HCT116 (cell line): ENCODE results near the gene MED23. TPM values are rescaled to one million over a fixed set of nuclear protein-coding genes. Genes with fewer than 3 reads are reported as not detected.

Experiments
- ATAC-seq: fragments of 200-7000 bp; cut with Tn5 transposase; 2 replicates; pipeline ENCODE4 v1.9.1; 2020; ENCODE audit warnings: mild to moderate bottlenecking, moderate library complexity
- BruUV-seq: library from RNA; stranded (reverse); fragments of 400-500 nt; replicated peaks from 2 replicates; lab custom pipeline; 2021; lab: Mats Ljungman, UMichigan
- CTCF ChIA-PET: fragments of 300-600 bp; sonication (Branson Sonifier 250); formaldehyde crosslinking; loops from one replicate; lab custom pipeline; 2021; ENCODE audit warnings: antibody characterized with exemption; lab: Charles Lee
- POLR2A ChIA-PET: fragments of 300-600, 350-600 bp; sonication (Branson Sonifier 250); formaldehyde crosslinking; loops from one replicate; lab custom pipeline; 2021; ENCODE audit warnings: antibody characterized with exemption; lab: Charles Lee
- RAD21 ChIA-PET, 2 experiments: fragments of 300-600 bp; sonication (Branson Sonifier 250); formaldehyde crosslinking; loops; one replicate each; lab custom pipeline; 2023; ENCODE audit warnings: low total read pairs in 2 of 2; ENCODE audit not compliant: uncharacterized antibody in 2 of 2, unreplicated experiment in 2 of 2, low non-redundant PET in 1 of 2; lab: Charles Lee
- DNase-seq: peaks from one replicate; pipeline ENCODE4 v3.0.0-alpha.2; 2010; ENCODE audit warnings: low read depth, low spot score
- H2AFZ ChIP-seq: fragments of 200-600 bp; shearing (Covaris generic), sonication (generic); 2 replicates; pipeline ENCODE4 v1.6.1; 2017; ENCODE audit warnings: low read depth, mixed run types, mixed read lengths, antibody characterized with exemption, low read length; ENCODE audit not compliant: poor library complexity, severe bottlenecking
- H3K27ac ChIP-seq: 2 replicates; pipeline ENCODE4 v1.5.1; 2012; ENCODE audit warnings: low read depth, low read length
- H3K27me3 ChIP-seq: fragments of 200-600 bp; sonication (generic); 2 replicates; pipeline ENCODE4 v1.6.1; 2016; ENCODE audit warnings: mixed run types, low read length, mixed read lengths; ENCODE audit not compliant: insufficient read depth
- H3K36me3 ChIP-seq, 2 experiments: fragments of 200-500 bp in 1 of 2; fragments of 200-600 bp in 1 of 2; sonication (Bioruptor generic) in 1 of 2; sonication (generic) in 1 of 2; 2 replicates each; pipeline versions ENCODE4 v1.5.1 to v1.6.1; 2014 to 2016; ENCODE audit warnings: low read length in 2 of 2, inconsistent platforms in 1 of 2, mixed read lengths in 1 of 2, mixed run types in 1 of 2; ENCODE audit not compliant: insufficient read depth in 2 of 2, control insufficient read depth in 1 of 2
- H3K4me1 ChIP-seq, 2 experiments: fragments of 200-600 bp in 1 of 2; sonication (generic) in 1 of 2; 2 replicates each; pipeline versions ENCODE4 v1.5.1 to v1.6.1; 2012 to 2017; ENCODE audit warnings: low read length in 2 of 2, inconsistent platforms in 1 of 2, mild to moderate bottlenecking in 1 of 2, mixed read lengths in 1 of 2, mixed run types in 1 of 2, moderate library complexity in 1 of 2; ENCODE audit not compliant: insufficient read depth in 2 of 2, control insufficient read depth in 1 of 2
- H3K4me2 ChIP-seq: fragments of 200-600 bp; sonication (generic); 2 replicates; pipeline ENCODE4 v1.6.1; 2017; ENCODE audit warnings: mixed run types, low read length, mixed read lengths
- H3K4me3 ChIP-seq, 2 experiments: fragments of 200-600 bp in 1 of 2; sonication (generic) in 1 of 2; replicated peaks in 1 of 2; 2 replicates each; pipeline ENCODE4 v1.5.1; 2011 to 2016; ENCODE audit warnings: low read length in 2 of 2, control low read depth in 1 of 2, low read depth in 1 of 2, mild to moderate bottlenecking in 1 of 2, mixed read lengths in 1 of 2, mixed run types in 1 of 2
- H3K79me2 ChIP-seq: fragments of 200-600 bp; sonication (generic); 2 replicates; pipeline ENCODE4 v1.6.1; 2017; ENCODE audit warnings: mild to moderate bottlenecking, mixed run types, low read length, moderate library complexity, mixed read lengths; ENCODE audit not compliant: insufficient read depth
- H3K9ac ChIP-seq: fragments of 200-600 bp; sonication (generic); 2 replicates; pipeline ENCODE4 v1.6.1; 2016; ENCODE audit warnings: low read length, mixed read lengths
- H3K9me2 ChIP-seq: fragments of 200-600 bp; sonication (generic), shearing (Covaris generic); 2 replicates; pipeline ENCODE4 v1.6.1; 2017; ENCODE audit warnings: mixed run types, mild to moderate bottlenecking, moderate library complexity; ENCODE audit not compliant: insufficient read depth
- H3K9me3 ChIP-seq, 2 experiments: fragments of 200-500 bp in 1 of 2; fragments of 200-600 bp in 1 of 2; sonication (Bioruptor generic) in 1 of 2; sonication (generic) in 1 of 2; 2 replicates each; pipeline ENCODE4 v1.6.1; 2014 to 2017; ENCODE audit warnings: low read length in 2 of 2, mixed read lengths in 2 of 2, inconsistent platforms in 1 of 2, low read depth in 1 of 2, mild to moderate bottlenecking in 1 of 2, mixed run types in 1 of 2, moderate library complexity in 1 of 2; ENCODE audit not compliant: control insufficient read depth in 1 of 2, insufficient read depth in 1 of 2
- H4K20me1 ChIP-seq: fragments of 200-600 bp; sonication (generic), shearing (Covaris generic); 2 replicates; pipeline ENCODE4 v1.6.1; 2017; ENCODE audit warnings: mixed run types, mild to moderate bottlenecking, moderate library complexity; ENCODE audit not compliant: insufficient read depth
- ATF3 ChIP-seq: IDR thresholded peaks from 2 replicates; pipeline ENCODE4 v1.6.1; 2012
- CBX3 ChIP-seq: IDR thresholded peaks from 2 replicates; pipeline ENCODE4 v1.6.1; 2012; ENCODE audit warnings: low read depth
- CTCF ChIP-seq, 3 experiments: fragments of 200-600 bp in 1 of 3; sonication (generic) in 1 of 3; IDR thresholded peaks in 2 of 3; conservative IDR thresholded peaks in 1 of 3; 2 replicates each; pipeline ENCODE4 v1.5.1; 2012 to 2017; ENCODE audit warnings: low read depth in 2 of 3, low read length in 2 of 3, antibody characterized with exemption in 1 of 3, borderline replicate concordance in 1 of 3, control low read depth in 1 of 3, mild to moderate bottlenecking in 1 of 3, mixed read lengths in 1 of 3, mixed run types in 1 of 3, moderate library complexity in 1 of 3; ENCODE audit not compliant: insufficient read depth in 1 of 3
- EGR1 ChIP-seq: IDR thresholded peaks from 2 replicates; pipeline ENCODE4 v1.6.1; 2012; ENCODE audit warnings: low read depth
- ELF1 ChIP-seq: IDR thresholded peaks from 2 replicates; pipeline ENCODE4 v1.6.1; 2012; ENCODE audit warnings: low read depth, borderline replicate concordance
- EZH2phosphoT487 ChIP-seq: fragments of 200-600 bp; IDR thresholded peaks from 2 replicates; pipeline ENCODE4 v1.6.1; 2018; ENCODE audit warnings: antibody characterized with exemption, borderline replicate concordance
- FOSL1 ChIP-seq: IDR thresholded peaks from 2 replicates; pipeline ENCODE4 v1.6.1; 2012; ENCODE audit warnings: low read depth
- JUND ChIP-seq: IDR thresholded peaks from 2 replicates; pipeline ENCODE4 v1.6.1; 2012
- MAX ChIP-seq: IDR thresholded peaks from 2 replicates; pipeline ENCODE4 v1.6.1; 2012
- POLR2A ChIP-seq: IDR thresholded peaks from 2 replicates; pipeline ENCODE4 v1.7.0; 2011; ENCODE audit warnings: borderline replicate concordance; ENCODE audit not compliant: insufficient read depth, insufficient read length; ENCODE audit errors: extremely low read depth
- RAD21 ChIP-seq: IDR thresholded peaks from 2 replicates; pipeline ENCODE4 v1.6.1; 2012; ENCODE audit warnings: low read depth, mild to moderate bottlenecking
- SIN3A ChIP-seq: IDR thresholded peaks from 2 replicates; pipeline ENCODE4 v1.6.1; 2012; ENCODE audit warnings: low read depth
- SRF ChIP-seq: IDR thresholded peaks from 2 replicates; pipeline ENCODE4 v1.6.1; 2012; ENCODE audit warnings: low read depth
- ZBTB33 ChIP-seq: IDR thresholded peaks from 2 replicates; pipeline ENCODE4 v1.6.1; 2011; ENCODE audit warnings: mild to moderate bottlenecking, low read length, moderate library complexity; ENCODE audit not compliant: insufficient replicate concordance; ENCODE audit errors: extremely low read depth
- ZFX ChIP-seq: fragments of 450-650 bp; IDR thresholded peaks from 2 replicates; pipeline ENCODE4 v1.6.1; 2017
- intact Hi-C: fragments of 100-400 bp; cut with micrococcal nuclease; formaldehyde crosslinking; loops from 2 replicates; pipeline ENCODE4 v1.10.0; 2022
- total RNA-seq: library from RNA; stranded (reverse); gene quantifications from one replicate; pipeline ENCODE4 v1.2.1, GENCODE V29; 2021; ENCODE audit not compliant: unreplicated experiment

The MED23 gene
- total RNA-seq, 1 experiment from 2014 or later: 17.2 TPM

GRCh38 chr6:131581523-131581922, 46.5 kb downstream of the MED23 start:
- Histone ChIP-seq H3K9me2 (no peaks in the 10 kb centered on the region), H3K36me3 (peaks cover 0 to 4% of the 10 kb centered on the region in 2 experiments; a peak in 1 of 4 replicates), H3K9me3 (no peaks in the 10 kb centered on the region), H3K4me1 (no peaks in the 10 kb centered on the region), H3K9ac (no peak overlapping the region), H3K4me3 (no peak overlapping the region), H4K20me1 (no peaks in the 10 kb centered on the region), H2AFZ (no peak overlapping the region), H3K4me2 (no peak overlapping the region), H3K27me3 (no peaks in the 10 kb centered on the region), H3K27ac (no peak overlapping the region), H3K79me2 (no peaks in the 10 kb centered on the region)
- ATAC-seq (no peak), DNase-seq (no peak)
- TF ChIP-seq EZH2phosphoT487 (no peak), ZBTB33 (no peak), ATF3 (no peak), SIN3A (no peak), ELF1 (no peak), EGR1 (no peak), SRF (no peak), JUND (no peak), FOSL1 (no peak), POLR2A (no peak), ZFX (no peak), RAD21 (no peak), CTCF (IDR thresholded peaks at IDR 0.05 in 2 of 3, conservative IDR thresholded peaks at IDR 0.05 in 1 of 3; ENCODE audit: borderline replicate concordance in 1 of 3, insufficient read depth in 1 of 3, low read depth in 2 of 3, low read length in 2 of 3) (no peak), CBX3 (no peak), MAX (no peak)
- no TSS peak for BruUV-seq
- ChIA-PET RAD21 (no interaction called here), POLR2A (no interaction called here), CTCF (no interaction called here)
- intact Hi-C loops: no loop called here
